GM18868 (cell line): ENCODE results near the gene PLEKHH1.

Source experiments
- ATAC-seq: cut with Tn5 transposase; IDR thresholded peaks from one replicate; pipeline ENCODE4 v1.9.1; 2021; ENCODE audit warnings: mild to moderate bottlenecking, moderate library complexity; ENCODE audit not compliant: unreplicated experiment

Gene PLEKHH1

GRCh38 chr14:67562025-67562775, 29.1 kb downstream of the PLEKHH1 start:
- ATAC-seq, result no peak

GRCh38 chr14:67562776-67563150, 29.7 kb downstream of the PLEKHH1 start:
- ATAC-seq, result no peak

GRCh38 chr14:67564236-67564635, 31.1 kb downstream of the PLEKHH1 start:
- ATAC-seq, result no peak

- no peak for ATAC-seq
Measured at GRCh38 chr14:67566908-67567307, 33.8 kb downstream of the PLEKHH1 start.

GRCh38 chr14:67567654-67568053, 34.6 kb downstream of the PLEKHH1 start:
- ATAC-seq, result no peak

- no peak for ATAC-seq
Measured at GRCh38 chr14:67569011-67569650, 36.0 kb downstream of the PLEKHH1 start.

- no peak for ATAC-seq
Measured at GRCh38 chr14:67569651-67570290, 36.7 kb downstream of the PLEKHH1 start.

GRCh38 chr14:67570453-67570852, 37.4 kb downstream of the PLEKHH1 start:
- ATAC-seq, result no peak

GRCh38 chr14:67571275-67571990, 38.3 kb downstream of the PLEKHH1 start:
- ATAC-seq, result peak; percentile 78

GRCh38 chr14:67571991-67572323, 38.9 kb downstream of the PLEKHH1 start:
- ATAC-seq, result no peak

- no peak for ATAC-seq
Measured at GRCh38 chr14:67572608-67573007, 39.5 kb downstream of the PLEKHH1 start.

- ATAC-seq, result no peak
Measured at GRCh38 chr14:67573228-67574010, 40.3 kb downstream of the PLEKHH1 start.

- ATAC-seq, result no peak
Measured at GRCh38 chr14:67574156-67574555, 41.1 kb downstream of the PLEKHH1 start.

GRCh38 chr14:67574806-67575205, 41.7 kb downstream of the PLEKHH1 start:
- no peak for ATAC-seq

- ATAC-seq, result no peak
Measured at GRCh38 chr14:67575684-67576083, 42.6 kb downstream of the PLEKHH1 start.

- ATAC-seq, result no peak
Measured at GRCh38 chr14:67576216-67576955, 43.3 kb downstream of the PLEKHH1 start.

GRCh38 chr14:67577181-67577808, 44.2 kb downstream of the PLEKHH1 start:
- ATAC-seq, result no peak

GRCh38 chr14:67577909-67578749, 45.0 kb downstream of the PLEKHH1 start:
- no peak for ATAC-seq

- ATAC-seq, result no peak
Measured at GRCh38 chr14:67579040-67579439, 46.0 kb downstream of the PLEKHH1 start.
